Measurements from ENCODE around the gene CACHD1. TPM values are rescaled to one million over a fixed set of nuclear protein-coding genes. Genes with fewer than 3 reads are reported as not detected.

CACHD1 gene
- total RNA-seq, 1 experiment from 2014 or later = 29.9 TPM

DNA sequence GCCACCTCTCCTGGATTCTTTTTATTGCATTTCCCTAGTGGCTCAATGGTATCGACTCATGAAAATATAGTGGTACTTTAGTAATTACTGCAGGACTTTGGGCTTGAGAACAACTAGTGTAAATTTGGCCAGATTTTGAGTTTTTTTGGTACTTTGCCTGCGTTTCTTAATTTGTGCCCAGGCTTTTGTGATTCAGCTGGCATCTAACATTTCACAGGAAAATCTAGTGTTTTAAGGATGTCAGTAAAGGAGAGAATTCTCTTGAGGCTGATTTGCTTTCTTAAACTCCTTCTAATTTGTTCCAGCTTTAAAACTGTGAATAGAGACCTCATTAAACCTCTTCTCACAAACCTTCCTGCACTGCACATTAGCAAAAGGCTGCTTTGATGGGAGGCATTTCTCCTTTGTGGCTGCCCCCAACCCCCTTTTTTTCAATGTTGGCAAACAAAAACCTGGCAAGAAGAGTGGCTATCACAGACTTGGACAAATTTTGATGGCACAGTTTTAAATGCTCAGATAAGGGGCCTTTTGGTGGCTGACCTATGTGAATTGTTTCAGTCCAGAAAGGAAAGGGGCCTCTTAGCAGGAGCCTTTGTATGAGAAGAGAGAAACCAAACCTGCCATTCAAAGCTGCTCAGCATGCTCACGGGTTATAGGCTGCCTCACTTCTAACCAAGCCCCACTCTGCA is 161.6 kb downstream of the CACHD1 start:
- H3K27me3 ChIP-seq (ENCODE audit: control insufficient read depth, insufficient read depth, low read length) = no peaks in the 10 kb centered on the region
- in situ Hi-C loops (cut with HindIII; ENCODE audit: low pct_unique_long_range_greater_than_20kb, low sequenced_read_pairs) = no loop called here
- H3K36me3 ChIP-seq (ENCODE audit: control insufficient read depth, insufficient read depth, low read length) = no peaks in the 10 kb centered on the region
- H3K27ac ChIP-seq (ENCODE audit: low read length) = no peak overlapping the region
- ChIA-PET POLR2A (no interaction called here), CTCF (no interaction called here)
- BruUV-seq (replicated peaks) = TSS peak; percentile 26
- H3K9me3 ChIP-seq (ENCODE audit: control insufficient read depth, insufficient read depth, low read depth, low read length) = no peaks in the 10 kb centered on the region
- intact Hi-C loops (cut with micrococcal nuclease; ENCODE audit: unreplicated experiment) = no loop called here
- TF ChIP-seq, protein P1, sequence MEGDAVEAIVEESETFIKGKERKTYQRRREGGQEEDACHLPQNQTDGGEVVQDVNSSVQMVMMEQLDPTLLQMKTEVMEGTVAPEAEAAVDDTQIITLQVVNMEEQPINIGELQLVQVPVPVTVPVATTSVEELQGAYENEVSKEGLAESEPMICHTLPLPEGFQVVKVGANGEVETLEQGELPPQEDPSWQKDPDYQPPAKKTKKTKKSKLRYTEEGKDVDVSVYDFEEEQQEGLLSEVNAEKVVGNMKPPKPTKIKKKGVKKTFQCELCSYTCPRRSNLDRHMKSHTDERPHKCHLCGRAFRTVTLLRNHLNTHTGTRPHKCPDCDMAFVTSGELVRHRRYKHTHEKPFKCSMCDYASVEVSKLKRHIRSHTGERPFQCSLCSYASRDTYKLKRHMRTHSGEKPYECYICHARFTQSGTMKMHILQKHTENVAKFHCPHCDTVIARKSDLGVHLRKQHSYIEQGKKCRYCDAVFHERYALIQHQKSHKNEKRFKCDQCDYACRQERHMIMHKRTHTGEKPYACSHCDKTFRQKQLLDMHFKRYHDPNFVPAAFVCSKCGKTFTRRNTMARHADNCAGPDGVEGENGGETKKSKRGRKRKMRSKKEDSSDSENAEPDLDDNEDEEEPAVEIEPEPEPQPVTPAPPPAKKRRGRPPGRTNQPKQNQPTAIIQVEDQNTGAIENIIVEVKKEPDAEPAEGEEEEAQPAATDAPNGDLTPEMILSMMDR (IDR thresholded peaks at IDR 0.05) = no peak
- TF ChIP-seq, protein P2, sequence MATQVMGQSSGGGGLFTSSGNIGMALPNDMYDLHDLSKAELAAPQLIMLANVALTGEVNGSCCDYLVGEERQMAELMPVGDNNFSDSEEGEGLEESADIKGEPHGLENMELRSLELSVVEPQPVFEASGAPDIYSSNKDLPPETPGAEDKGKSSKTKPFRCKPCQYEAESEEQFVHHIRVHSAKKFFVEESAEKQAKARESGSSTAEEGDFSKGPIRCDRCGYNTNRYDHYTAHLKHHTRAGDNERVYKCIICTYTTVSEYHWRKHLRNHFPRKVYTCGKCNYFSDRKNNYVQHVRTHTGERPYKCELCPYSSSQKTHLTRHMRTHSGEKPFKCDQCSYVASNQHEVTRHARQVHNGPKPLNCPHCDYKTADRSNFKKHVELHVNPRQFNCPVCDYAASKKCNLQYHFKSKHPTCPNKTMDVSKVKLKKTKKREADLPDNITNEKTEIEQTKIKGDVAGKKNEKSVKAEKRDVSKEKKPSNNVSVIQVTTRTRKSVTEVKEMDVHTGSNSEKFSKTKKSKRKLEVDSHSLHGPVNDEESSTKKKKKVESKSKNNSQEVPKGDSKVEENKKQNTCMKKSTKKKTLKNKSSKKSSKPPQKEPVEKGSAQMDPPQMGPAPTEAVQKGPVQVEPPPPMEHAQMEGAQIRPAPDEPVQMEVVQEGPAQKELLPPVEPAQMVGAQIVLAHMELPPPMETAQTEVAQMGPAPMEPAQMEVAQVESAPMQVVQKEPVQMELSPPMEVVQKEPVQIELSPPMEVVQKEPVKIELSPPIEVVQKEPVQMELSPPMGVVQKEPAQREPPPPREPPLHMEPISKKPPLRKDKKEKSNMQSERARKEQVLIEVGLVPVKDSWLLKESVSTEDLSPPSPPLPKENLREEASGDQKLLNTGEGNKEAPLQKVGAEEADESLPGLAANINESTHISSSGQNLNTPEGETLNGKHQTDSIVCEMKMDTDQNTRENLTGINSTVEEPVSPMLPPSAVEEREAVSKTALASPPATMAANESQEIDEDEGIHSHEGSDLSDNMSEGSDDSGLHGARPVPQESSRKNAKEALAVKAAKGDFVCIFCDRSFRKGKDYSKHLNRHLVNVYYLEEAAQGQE (IDR thresholded peaks at IDR 0.05; ENCODE audit: insufficient read depth in 1 of 2, low read depth in 2 of 2, low read length in 1 of 2) = no peak
- TF ChIP-seq TCF7L2 (IDR thresholded peaks at IDR 0.05; ENCODE audit: low read depth, low read length) (no peak), SIN3A (IDR thresholded peaks at IDR 0.05; ENCODE audit: borderline replicate concordance, insufficient read depth, low read depth, low read length) (no peak), POLR2AphosphoS5 (IDR thresholded peaks at IDR 0.05; ENCODE audit: low read depth, low read length) (no peak)
- no peak for ATAC-seq
- H3K4me1 ChIP-seq (ENCODE audit: control insufficient read depth, insufficient read depth, low read length) = no peaks in the 10 kb centered on the region
- DNase-seq (ENCODE audit: low read depth, low spot score) = no peak
- no peak overlapping the region for H3K4me3 ChIP-seq (ENCODE audit: low read depth in 2 of 2, low read length in 2 of 2)

DNA sequence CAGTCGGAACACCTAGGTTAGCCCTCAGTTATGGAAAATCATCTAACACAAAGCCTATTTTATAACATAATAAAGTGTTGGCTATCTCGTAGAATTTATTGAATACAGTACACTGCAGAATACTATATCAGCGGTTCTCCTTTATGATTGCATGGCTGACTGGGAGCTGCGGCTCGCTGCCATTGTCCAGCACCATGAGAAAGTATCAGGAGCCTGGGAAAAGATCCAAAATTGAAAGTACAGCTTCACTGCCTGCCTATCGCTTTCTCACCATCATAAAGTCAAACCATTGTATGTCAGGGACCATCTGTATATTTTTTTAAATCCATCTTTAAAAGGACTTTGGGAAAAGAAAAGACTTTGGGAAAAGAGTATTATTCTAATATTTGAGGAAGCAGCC is 163.0 kb downstream of the CACHD1 start:
- ATAC-seq = no peak
- ChIA-PET POLR2A (no interaction called here), CTCF (no interaction called here)
- no peak overlapping the region for H3K4me3 ChIP-seq (ENCODE audit: low read depth in 2 of 2, low read length in 2 of 2)
- in situ Hi-C loops (cut with HindIII; ENCODE audit: low pct_unique_long_range_greater_than_20kb, low sequenced_read_pairs) = no loop called here
- TF ChIP-seq TCF7L2 (IDR thresholded peaks at IDR 0.05; ENCODE audit: low read depth, low read length) (no peak), POLR2AphosphoS5 (IDR thresholded peaks at IDR 0.05; ENCODE audit: low read depth, low read length) (no peak), SIN3A (IDR thresholded peaks at IDR 0.05; ENCODE audit: borderline replicate concordance, insufficient read depth, low read depth, low read length) (no peak)
- TF ChIP-seq, protein P2 (IDR thresholded peaks at IDR 0.05; ENCODE audit: insufficient read depth in 1 of 2, low read depth in 2 of 2, low read length in 1 of 2) = no peak
- TF ChIP-seq, protein P1 (IDR thresholded peaks at IDR 0.05) = no peak
- H3K9me3 ChIP-seq (ENCODE audit: control insufficient read depth, insufficient read depth, low read depth, low read length) = no peaks in the 10 kb centered on the region
- DNase-seq (ENCODE audit: low read depth, low spot score) = no peak
- H3K27me3 ChIP-seq (ENCODE audit: control insufficient read depth, insufficient read depth, low read length) = no peaks in the 10 kb centered on the region
- no peaks in the 10 kb centered on the region for H3K36me3 ChIP-seq (ENCODE audit: control insufficient read depth, insufficient read depth, low read length)
- no peak overlapping the region for H3K27ac ChIP-seq (ENCODE audit: low read length)
- no TSS peak for BruUV-seq (replicated peaks)
- intact Hi-C loops (cut with micrococcal nuclease; ENCODE audit: unreplicated experiment) = no loop called here
- H3K4me1 ChIP-seq (ENCODE audit: control insufficient read depth, insufficient read depth, low read length) = no peaks in the 10 kb centered on the region
